Measurements from ENCODE around the gene PIR. TPM values are rescaled to one million over a fixed set of nuclear protein-coding genes. Genes with fewer than 3 reads are reported as not detected.

PIR gene
- total and polyA plus RNA-seq, 2 of the 8 experiments (the other 6 are each of a cell fraction or from before 2014, with no cell fraction given), result 6.4 to 10.3 TPM

DNA sequence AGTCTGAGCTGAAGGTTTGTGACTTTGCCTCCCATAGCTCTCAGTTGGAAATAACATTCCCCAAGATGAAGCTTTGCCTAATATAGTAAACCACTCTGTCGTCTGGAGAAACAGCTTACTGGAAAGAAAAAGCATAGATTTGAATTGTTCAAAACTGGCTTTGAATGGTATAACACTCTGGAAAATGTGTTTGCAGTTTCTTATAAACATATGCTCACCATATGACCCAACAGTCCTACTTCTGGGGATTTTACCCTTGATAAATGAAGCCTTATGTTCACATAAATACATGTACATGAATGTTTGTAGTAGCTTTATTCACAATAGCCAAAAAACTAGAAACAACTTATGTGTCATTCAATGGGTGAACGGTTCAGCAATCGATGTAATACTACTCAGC, 119.2 kb downstream of the PIR start (continued):
- TF ChIP-seq, protein P1, sequence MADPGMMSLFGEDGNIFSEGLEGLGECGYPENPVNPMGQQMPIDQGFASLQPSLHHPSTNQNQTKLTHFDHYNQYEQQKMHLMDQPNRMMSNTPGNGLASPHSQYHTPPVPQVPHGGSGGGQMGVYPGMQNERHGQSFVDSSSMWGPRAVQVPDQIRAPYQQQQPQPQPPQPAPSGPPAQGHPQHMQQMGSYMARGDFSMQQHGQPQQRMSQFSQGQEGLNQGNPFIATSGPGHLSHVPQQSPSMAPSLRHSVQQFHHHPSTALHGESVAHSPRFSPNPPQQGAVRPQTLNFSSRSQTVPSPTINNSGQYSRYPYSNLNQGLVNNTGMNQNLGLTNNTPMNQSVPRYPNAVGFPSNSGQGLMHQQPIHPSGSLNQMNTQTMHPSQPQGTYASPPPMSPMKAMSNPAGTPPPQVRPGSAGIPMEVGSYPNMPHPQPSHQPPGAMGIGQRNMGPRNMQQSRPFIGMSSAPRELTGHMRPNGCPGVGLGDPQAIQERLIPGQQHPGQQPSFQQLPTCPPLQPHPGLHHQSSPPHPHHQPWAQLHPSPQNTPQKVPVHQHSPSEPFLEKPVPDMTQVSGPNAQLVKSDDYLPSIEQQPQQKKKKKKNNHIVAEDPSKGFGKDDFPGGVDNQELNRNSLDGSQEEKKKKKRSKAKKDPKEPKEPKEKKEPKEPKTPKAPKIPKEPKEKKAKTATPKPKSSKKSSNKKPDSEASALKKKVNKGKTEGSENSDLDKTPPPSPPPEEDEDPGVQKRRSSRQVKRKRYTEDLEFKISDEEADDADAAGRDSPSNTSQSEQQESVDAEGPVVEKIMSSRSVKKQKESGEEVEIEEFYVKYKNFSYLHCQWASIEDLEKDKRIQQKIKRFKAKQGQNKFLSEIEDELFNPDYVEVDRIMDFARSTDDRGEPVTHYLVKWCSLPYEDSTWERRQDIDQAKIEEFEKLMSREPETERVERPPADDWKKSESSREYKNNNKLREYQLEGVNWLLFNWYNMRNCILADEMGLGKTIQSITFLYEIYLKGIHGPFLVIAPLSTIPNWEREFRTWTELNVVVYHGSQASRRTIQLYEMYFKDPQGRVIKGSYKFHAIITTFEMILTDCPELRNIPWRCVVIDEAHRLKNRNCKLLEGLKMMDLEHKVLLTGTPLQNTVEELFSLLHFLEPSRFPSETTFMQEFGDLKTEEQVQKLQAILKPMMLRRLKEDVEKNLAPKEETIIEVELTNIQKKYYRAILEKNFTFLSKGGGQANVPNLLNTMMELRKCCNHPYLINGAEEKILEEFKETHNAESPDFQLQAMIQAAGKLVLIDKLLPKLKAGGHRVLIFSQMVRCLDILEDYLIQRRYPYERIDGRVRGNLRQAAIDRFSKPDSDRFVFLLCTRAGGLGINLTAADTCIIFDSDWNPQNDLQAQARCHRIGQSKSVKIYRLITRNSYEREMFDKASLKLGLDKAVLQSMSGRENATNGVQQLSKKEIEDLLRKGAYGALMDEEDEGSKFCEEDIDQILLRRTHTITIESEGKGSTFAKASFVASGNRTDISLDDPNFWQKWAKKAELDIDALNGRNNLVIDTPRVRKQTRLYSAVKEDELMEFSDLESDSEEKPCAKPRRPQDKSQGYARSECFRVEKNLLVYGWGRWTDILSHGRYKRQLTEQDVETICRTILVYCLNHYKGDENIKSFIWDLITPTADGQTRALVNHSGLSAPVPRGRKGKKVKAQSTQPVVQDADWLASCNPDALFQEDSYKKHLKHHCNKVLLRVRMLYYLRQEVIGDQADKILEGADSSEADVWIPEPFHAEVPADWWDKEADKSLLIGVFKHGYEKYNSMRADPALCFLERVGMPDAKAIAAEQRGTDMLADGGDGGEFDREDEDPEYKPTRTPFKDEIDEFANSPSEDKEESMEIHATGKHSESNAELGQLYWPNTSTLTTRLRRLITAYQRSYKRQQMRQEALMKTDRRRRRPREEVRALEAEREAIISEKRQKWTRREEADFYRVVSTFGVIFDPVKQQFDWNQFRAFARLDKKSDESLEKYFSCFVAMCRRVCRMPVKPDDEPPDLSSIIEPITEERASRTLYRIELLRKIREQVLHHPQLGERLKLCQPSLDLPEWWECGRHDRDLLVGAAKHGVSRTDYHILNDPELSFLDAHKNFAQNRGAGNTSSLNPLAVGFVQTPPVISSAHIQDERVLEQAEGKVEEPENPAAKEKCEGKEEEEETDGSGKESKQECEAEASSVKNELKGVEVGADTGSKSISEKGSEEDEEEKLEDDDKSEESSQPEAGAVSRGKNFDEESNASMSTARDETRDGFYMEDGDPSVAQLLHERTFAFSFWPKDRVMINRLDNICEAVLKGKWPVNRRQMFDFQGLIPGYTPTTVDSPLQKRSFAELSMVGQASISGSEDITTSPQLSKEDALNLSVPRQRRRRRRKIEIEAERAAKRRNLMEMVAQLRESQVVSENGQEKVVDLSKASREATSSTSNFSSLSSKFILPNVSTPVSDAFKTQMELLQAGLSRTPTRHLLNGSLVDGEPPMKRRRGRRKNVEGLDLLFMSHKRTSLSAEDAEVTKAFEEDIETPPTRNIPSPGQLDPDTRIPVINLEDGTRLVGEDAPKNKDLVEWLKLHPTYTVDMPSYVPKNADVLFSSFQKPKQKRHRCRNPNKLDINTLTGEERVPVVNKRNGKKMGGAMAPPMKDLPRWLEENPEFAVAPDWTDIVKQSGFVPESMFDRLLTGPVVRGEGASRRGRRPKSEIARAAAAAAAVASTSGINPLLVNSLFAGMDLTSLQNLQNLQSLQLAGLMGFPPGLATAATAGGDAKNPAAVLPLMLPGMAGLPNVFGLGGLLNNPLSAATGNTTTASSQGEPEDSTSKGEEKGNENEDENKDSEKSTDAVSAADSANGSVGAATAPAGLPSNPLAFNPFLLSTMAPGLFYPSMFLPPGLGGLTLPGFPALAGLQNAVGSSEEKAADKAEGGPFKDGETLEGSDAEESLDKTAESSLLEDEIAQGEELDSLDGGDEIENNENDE (IDR thresholded peaks at IDR 0.05; ENCODE audit: insufficient replicate concordance, low read length), result no peak
- TF ChIP-seq BRCA1 (IDR thresholded peaks at IDR 0.05; ENCODE audit: low read depth, low read length) (no peak), YY1 (IDR thresholded peaks at IDR 0.05; ENCODE audit: low read depth, low read length) (no peak), SUZ12 (IDR thresholded peaks at IDR 0.05; ENCODE audit: low read length) (no peak), CBX8 (IDR thresholded peaks at IDR 0.05; ENCODE audit: borderline replicate concordance, low read depth, low read length) (no peak), RBBP5 (IDR thresholded peaks at IDR 0.05; ENCODE audit: borderline replicate concordance, low read depth, low read length) (no peak)
- TF ChIP-seq, protein P2, sequence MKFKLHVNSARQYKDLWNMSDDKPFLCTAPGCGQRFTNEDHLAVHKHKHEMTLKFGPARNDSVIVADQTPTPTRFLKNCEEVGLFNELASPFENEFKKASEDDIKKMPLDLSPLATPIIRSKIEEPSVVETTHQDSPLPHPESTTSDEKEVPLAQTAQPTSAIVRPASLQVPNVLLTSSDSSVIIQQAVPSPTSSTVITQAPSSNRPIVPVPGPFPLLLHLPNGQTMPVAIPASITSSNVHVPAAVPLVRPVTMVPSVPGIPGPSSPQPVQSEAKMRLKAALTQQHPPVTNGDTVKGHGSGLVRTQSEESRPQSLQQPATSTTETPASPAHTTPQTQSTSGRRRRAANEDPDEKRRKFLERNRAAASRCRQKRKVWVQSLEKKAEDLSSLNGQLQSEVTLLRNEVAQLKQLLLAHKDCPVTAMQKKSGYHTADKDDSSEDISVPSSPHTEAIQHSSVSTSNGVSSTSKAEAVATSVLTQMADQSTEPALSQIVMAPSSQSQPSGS (IDR thresholded peaks at IDR 0.05; ENCODE audit: low read length), result no peak

Data from H1 (cell line).